ENCODE data around the gene GNG13. TPM values are rescaled to one million over a fixed set of nuclear protein-coding genes. Genes with fewer than 3 reads are reported as not detected.

GNG13 gene
- total RNA-seq, 1 donor from 2014 or later = not detected

- Histone ChIP-seq H3K27ac (peak overlapping the region; percentile 77), H3K4me1 (peaks cover 10% of the 10 kb centered on the region), H3K36me3 (no peaks in the 10 kb centered on the region), H3K27me3 (peaks cover 12% of the 10 kb centered on the region), H3K9me3 (no peaks in the 10 kb centered on the region), H3K4me3 (peak overlapping the region; percentile 72)
- intact Hi-C loops (cut with DNase I) = loop anchor here (10.0 kb wide), 1 partner anchor 73 kb away; the partner anchor contains the start of gene METRN
- DNase-seq (no peak), ATAC-seq (no peak)
- TF ChIP-seq, protein P1, sequence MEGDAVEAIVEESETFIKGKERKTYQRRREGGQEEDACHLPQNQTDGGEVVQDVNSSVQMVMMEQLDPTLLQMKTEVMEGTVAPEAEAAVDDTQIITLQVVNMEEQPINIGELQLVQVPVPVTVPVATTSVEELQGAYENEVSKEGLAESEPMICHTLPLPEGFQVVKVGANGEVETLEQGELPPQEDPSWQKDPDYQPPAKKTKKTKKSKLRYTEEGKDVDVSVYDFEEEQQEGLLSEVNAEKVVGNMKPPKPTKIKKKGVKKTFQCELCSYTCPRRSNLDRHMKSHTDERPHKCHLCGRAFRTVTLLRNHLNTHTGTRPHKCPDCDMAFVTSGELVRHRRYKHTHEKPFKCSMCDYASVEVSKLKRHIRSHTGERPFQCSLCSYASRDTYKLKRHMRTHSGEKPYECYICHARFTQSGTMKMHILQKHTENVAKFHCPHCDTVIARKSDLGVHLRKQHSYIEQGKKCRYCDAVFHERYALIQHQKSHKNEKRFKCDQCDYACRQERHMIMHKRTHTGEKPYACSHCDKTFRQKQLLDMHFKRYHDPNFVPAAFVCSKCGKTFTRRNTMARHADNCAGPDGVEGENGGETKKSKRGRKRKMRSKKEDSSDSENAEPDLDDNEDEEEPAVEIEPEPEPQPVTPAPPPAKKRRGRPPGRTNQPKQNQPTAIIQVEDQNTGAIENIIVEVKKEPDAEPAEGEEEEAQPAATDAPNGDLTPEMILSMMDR (IDR thresholded peaks at IDR 0.05) = no peak
Measured at GRCh38 chr16:787321-787966, 13.1 kb downstream of the GNG13 start.

GRCh38 chr16:785563-786535 lies 14.7 kb downstream of the GNG13 start:
- TF ChIP-seq, protein P1 (IDR thresholded peaks at IDR 0.05) = peak; percentile 74
- DNase-seq (peak; percentile 89), ATAC-seq (peak; percentile 54)
- Histone ChIP-seq H3K9me3 (no peaks in the 10 kb centered on the region), H3K4me1 (peaks cover 10% of the 10 kb centered on the region), H3K36me3 (no peaks in the 10 kb centered on the region), H3K4me3 (no peak overlapping the region), H3K27ac (no peak overlapping the region), H3K27me3 (peaks cover 18% of the 10 kb centered on the region)
- intact Hi-C loops (cut with DNase I) = loop anchor here (10.0 kb wide), 1 partner anchor 71 kb away; the partner anchor contains the start of gene METRN

DNA sequence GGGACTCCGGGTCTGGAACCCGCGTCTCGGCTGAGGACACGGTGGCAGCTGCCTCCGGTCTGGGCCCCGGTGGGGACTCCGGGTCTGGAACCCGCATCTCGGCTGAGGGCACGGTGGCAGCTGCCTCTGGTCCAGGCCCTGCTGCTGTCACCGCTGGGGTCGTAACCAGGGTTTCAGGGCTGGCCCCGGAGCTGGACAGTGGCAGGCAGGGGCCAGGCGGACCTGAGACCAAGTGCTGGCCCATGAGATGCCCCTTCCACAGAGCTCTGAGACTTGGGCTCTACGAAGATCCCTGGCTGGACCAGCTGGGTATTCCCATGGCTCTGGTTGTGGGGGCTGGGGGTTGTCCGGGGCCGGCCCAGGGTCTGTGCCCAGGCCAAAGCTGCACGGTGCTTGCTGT lies 16.1 kb downstream of the GNG13 start:
- no peaks in the 10 kb centered on the region for H3K9me3 ChIP-seq
- ATAC-seq (no peak), DNase-seq (no peak)
- peaks cover 21% of the 10 kb centered on the region for H3K27me3 ChIP-seq
- H3K36me3 ChIP-seq = no peaks in the 10 kb centered on the region
- TF ChIP-seq, protein P1 (IDR thresholded peaks at IDR 0.05) = no peak
- H3K4me1 ChIP-seq = peaks cover 10% of the 10 kb centered on the region
- no peak overlapping the region for H3K27ac ChIP-seq
- intact Hi-C loops (cut with DNase I) = loop anchor here (10.0 kb wide), 1 partner anchor 70 kb away; the partner anchor contains the start of gene METRN
- H3K4me3 ChIP-seq = no peak overlapping the region

DNA sequence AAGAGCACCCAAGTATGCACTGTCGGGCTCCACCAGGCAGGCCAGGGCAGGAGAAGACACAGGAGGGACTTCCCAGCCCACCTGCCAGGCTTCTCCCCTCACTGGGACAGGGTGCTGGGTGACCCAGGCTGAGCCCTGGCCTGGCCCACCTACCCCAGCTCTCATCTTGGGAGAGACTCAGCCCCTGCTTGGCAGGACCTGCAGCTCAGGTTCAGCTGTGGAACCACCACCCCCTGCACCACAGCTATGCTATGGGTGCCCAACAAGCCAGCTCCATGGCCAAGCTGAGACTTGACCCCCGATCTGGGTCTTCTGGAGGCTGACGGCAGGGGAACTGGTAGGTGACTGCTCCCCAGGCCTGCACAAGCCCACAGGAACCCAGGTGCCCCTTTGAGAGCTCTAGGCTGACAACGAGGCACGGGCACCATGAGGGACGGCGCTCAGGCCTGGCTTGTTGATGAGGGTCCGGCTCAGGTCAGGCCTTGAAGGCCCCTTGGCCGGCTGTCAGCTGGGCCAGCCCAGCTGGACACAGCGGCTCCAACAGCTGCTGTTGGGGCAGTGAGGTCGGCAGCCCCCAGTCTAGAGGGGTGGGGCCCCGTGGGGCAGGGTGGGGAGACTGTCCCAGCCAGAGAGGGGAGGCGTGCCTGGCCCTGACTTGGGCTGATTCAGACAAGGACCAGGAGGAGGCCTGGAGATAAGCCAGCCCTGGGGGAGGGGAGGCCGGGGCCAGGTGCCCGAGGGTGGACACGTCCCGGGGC lies 17.0 kb downstream of the GNG13 start:
- TF ChIP-seq, protein P1 (IDR thresholded peaks at IDR 0.05) = no peak
- DNase-seq (no peak), ATAC-seq (no peak)
- no peak overlapping the region for H3K4me3 ChIP-seq
- intact Hi-C loops (cut with DNase I) = loop anchor here (10.0 kb wide), 1 partner anchor 69 kb away; the partner anchor contains the start of gene METRN
- peaks cover 10% of the 10 kb centered on the region for H3K4me1 ChIP-seq
- no peak overlapping the region for H3K27ac ChIP-seq
- no peaks in the 10 kb centered on the region for H3K36me3 ChIP-seq
- H3K9me3 ChIP-seq = no peaks in the 10 kb centered on the region
- peaks cover 26% of the 10 kb centered on the region for H3K27me3 ChIP-seq

DNA sequence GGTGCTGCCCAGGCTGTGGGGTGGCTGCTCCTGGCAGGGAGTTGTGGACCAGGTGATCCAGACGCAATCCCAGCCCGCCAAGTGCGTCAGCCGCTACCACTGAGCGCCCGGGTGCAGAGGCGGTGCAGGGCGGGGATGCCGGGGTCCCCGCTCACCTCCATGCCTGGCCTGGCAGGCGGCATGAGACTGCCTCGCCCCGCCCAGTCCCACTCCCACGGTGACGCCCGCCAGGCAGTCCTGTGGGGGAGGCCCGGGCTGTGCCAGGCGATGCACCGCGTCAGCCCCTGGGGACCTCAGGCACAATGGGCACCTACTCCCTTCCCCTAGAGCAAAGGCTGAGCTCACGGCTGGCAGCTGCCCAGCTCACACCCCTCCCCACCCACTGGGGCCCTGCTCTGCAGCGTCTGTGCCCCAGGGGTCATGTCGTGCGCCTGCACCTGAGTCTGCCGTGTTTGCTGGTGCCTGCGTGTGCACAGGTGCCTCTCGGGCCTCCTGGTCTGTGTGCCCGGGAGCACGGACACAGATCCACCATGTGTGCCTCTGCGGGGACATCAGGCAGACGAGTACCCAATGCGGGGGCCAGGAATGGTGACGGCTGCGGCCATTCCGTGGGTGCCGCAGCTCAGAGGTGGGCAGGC lies 17.6 kb downstream of the GNG13 start:
- Histone ChIP-seq H3K27me3 (peaks cover 26% of the 10 kb centered on the region), H3K36me3 (no peaks in the 10 kb centered on the region), H3K9me3 (no peaks in the 10 kb centered on the region), H3K27ac (no peak overlapping the region), H3K4me1 (peaks cover 10% of the 10 kb centered on the region), H3K4me3 (no peak overlapping the region)
- ATAC-seq (no peak), DNase-seq (no peak)
- TF ChIP-seq, protein P1 (IDR thresholded peaks at IDR 0.05) = no peak
- intact Hi-C loops (cut with DNase I) = loop anchor here (10.0 kb wide), 1 partner anchor 68 kb away; the partner anchor contains the start of gene METRN
